ENCODE data around the gene PPTC7. TPM values are rescaled to one million over a fixed set of nuclear protein-coding genes. Genes with fewer than 3 reads are reported as not detected.
"Not testable (repeated sequence)": the region's sequence is repeated elsewhere in the genome, so short reads cannot be mapped to it uniquely, and the experiment has no call there.

Gene PPTC7
- total RNA-seq, 1 donor from 2014 or later, result 13.9 TPM

- Mint-ChIP-seq H3K36me3 (ENCODE audit: low read depth) (peaks cover 13% of the 10 kb centered on the region), H3K27ac (ENCODE audit: unreplicated experiment) (no peak overlapping the region), H3K27me3 (ENCODE audit: low read depth) (no peaks in the 10 kb centered on the region), H3K9me3 (ENCODE audit: low read depth) (no peaks in the 10 kb centered on the region), H3K4me1 (ENCODE audit: low read depth) (peaks cover 33% of the 10 kb centered on the region), H3K4me3 (ENCODE audit: unreplicated experiment) (no peak overlapping the region)
- no peak for DNase-seq (ENCODE audit: low spot score)
- no peak for TF ChIP-seq CTCF (IDR thresholded peaks at IDR 0.05)
These were observed 49.5 kb downstream of the PPTC7 start for GRCh38 chr12:110533607-110534006.

- Mint-ChIP-seq H3K4me1 (ENCODE audit: low read depth) (peaks cover 26% of the 10 kb centered on the region), H3K36me3 (ENCODE audit: low read depth) (peaks cover 9% of the 10 kb centered on the region), H3K27ac (ENCODE audit: unreplicated experiment) (no peak overlapping the region), H3K9me3 (ENCODE audit: low read depth) (no peaks in the 10 kb centered on the region), H3K27me3 (ENCODE audit: low read depth) (no peaks in the 10 kb centered on the region), H3K4me3 (ENCODE audit: unreplicated experiment) (no peak overlapping the region)
- no peak for TF ChIP-seq CTCF (IDR thresholded peaks at IDR 0.05)
- no peak for DNase-seq (ENCODE audit: low spot score)
These were observed 50.5 kb downstream of the PPTC7 start for GRCh38 chr12:110532644-110533043.

DNA sequence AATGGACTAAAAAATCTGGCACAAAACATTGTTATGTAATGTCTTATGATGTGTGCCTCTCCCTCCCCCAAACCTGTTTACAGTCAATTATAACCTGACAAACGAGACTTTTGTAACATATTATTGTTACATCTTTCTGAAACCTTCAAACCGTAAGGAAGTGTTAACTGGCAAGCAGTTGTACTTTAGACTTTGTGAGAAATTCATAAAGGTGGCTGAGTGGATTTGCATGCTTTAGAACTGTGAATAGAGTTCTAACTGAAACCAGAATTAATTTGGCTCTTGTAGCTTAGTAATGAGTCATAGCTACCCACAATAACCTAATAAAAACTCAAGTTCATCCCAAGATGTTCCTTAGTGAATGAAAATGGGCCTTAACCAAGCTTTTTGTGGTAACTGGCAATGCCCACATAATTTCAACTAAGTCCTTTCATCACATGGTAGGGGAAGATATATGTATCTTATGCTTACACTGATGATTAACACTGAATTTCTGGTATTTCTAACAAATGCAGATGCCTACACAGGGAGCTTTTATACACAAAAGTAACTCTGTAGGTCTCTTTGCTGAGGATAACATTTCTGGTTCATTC, 51.3 kb downstream of the PPTC7 start:
- Mint-ChIP-seq H3K27me3 (ENCODE audit: low read depth) (no peaks in the 10 kb centered on the region), H3K4me1 (ENCODE audit: low read depth) (peaks cover 18% of the 10 kb centered on the region), H3K27ac (ENCODE audit: unreplicated experiment) (no peak overlapping the region), H3K9me3 (ENCODE audit: low read depth) (no peaks in the 10 kb centered on the region), H3K4me3 (ENCODE audit: unreplicated experiment) (no peak overlapping the region), H3K36me3 (ENCODE audit: low read depth) (peaks cover 8% of the 10 kb centered on the region)
- no peak for DNase-seq (ENCODE audit: low spot score)
- TF ChIP-seq CTCF (IDR thresholded peaks at IDR 0.05), result no peak

GRCh38 chr12:110530511-110530910, 52.6 kb downstream of the PPTC7 start:
- TF ChIP-seq CTCF (IDR thresholded peaks at IDR 0.05), result no peak
- Mint-ChIP-seq H3K4me1 (ENCODE audit: low read depth) (peaks cover 12% of the 10 kb centered on the region), H3K9me3 (ENCODE audit: low read depth) (no peaks in the 10 kb centered on the region), H3K36me3 (ENCODE audit: low read depth) (peaks cover 7% of the 10 kb centered on the region), H3K4me3 (ENCODE audit: unreplicated experiment) (no peak overlapping the region), H3K27me3 (ENCODE audit: low read depth) (no peaks in the 10 kb centered on the region), H3K27ac (ENCODE audit: unreplicated experiment) (no peak overlapping the region)
- no peak for DNase-seq (ENCODE audit: low spot score)

DNA sequence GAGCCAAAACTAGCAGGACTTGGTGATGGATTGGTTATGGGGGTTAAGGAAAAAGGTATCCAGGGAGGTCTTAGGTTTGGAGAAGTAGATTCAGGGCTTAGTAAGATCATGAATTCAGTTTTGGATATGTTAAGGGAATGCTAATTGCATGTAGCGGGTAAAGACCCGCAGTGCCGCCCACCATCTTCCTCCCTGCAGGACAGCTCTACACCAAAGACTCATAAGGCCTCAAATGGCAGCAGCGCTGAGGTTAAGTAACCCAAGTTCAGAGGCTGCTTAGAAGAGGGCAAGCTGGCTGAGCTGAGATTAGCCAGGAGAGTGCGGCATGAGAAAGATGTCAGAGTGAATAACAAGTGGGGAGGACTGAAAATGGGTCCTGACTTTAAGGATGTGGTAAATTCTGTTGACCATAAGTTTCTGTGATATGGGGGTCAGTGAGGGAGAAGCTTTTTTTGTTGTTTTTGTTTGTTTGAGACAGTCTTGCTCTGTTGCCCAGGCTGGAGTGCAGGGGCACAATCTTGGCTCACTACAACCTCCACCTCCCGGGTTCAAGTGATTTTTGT, 54.8 kb downstream of the PPTC7 start:
- Mint-ChIP-seq H3K4me1 (ENCODE audit: low read depth) (peaks cover 8% of the 10 kb centered on the region), H3K4me3 (ENCODE audit: unreplicated experiment) (no peak overlapping the region), H3K27me3 (ENCODE audit: low read depth) (no peaks in the 10 kb centered on the region), H3K36me3 (ENCODE audit: low read depth) (peaks cover 5% of the 10 kb centered on the region), H3K27ac (ENCODE audit: unreplicated experiment) (no peak overlapping the region), H3K9me3 (ENCODE audit: low read depth) (no peaks in the 10 kb centered on the region)
- TF ChIP-seq CTCF (IDR thresholded peaks at IDR 0.05), result no peak
- no peak for DNase-seq (ENCODE audit: low spot score)

DNA sequence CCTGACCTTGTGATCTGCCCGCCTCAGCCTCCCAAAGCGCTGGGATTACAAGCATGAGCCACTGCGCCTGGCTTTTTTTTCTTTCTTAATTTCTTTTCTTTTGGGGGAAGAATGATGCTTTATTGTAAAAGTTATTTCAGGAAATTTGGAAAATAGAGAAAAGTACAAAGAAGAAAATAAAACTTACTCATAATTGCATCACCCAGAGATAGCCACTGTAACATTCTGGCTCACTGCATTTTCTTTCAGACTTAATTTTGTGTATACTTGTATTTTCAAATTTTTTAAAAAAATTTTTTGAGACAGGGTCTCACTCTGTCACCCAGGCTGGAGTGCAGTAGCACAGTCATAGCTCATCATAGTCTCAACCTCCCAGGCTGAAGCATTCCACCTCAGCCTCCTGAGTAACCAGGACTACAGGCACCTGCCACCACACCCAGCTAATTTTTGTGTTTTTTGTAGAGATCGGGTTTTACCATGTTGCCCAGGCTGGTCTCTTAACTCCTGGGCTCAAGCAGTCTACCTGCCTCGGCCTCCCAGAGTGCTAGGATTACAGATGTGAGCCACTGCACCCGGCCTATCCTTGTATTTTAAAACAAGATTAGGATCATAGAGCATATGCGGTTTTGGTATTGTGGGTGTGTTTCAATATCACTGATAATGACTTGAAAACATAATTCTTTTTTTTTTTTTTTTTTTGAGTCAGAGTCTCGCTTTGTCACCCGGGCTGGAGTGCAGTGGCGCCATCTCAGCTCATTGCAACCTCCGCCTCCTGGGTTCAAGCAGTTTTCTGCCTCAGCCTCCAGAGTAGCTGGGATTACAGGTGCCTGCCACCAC, 62.0 kb downstream of the PPTC7 start:
- H3K36me3 Mint-ChIP-seq (ENCODE audit: low read depth); H3K27me3 Mint-ChIP-seq (ENCODE audit: low read depth); H3K4me1 Mint-ChIP-seq (ENCODE audit: low read depth); H3K9me3 Mint-ChIP-seq (ENCODE audit: low read depth); DNase-seq (ENCODE audit: low spot score); H3K4me3 Mint-ChIP-seq (ENCODE audit: unreplicated experiment): not testable (repeated sequence)
- H3K27ac Mint-ChIP-seq (ENCODE audit: unreplicated experiment), result peak overlapping the region; percentile 5

- H3K4me3 Mint-ChIP-seq (ENCODE audit: unreplicated experiment); H3K4me1 Mint-ChIP-seq (ENCODE audit: low read depth); DNase-seq (ENCODE audit: low spot score); H3K27me3 Mint-ChIP-seq (ENCODE audit: low read depth); H3K36me3 Mint-ChIP-seq (ENCODE audit: low read depth); H3K9me3 Mint-ChIP-seq (ENCODE audit: low read depth); H3K27ac Mint-ChIP-seq (ENCODE audit: unreplicated experiment): not testable (repeated sequence)
These were observed 65.1 kb downstream of the PPTC7 start for GRCh38 chr12:110518014-110518413.

Measured in chondrocyte (in vitro differentiated cells).